IPS-18c (cell line): ENCODE measurements around the gene TRIP6.
A peak's percentile ranks its signal among the peaks of the same experiment; 100 is the strongest.

ENCODE experiments used
- H3K4me3 ChIP-seq: 2 replicates; pipeline ENCODE4 v1.7.0; 2013; ENCODE audit warnings: low read depth, mild to moderate bottlenecking, low read length, moderate library complexity; ENCODE audit not compliant: insufficient read depth
- H3K9me3 ChIP-seq: one replicate; pipeline ENCODE4 v1.6.1; 2013; ENCODE audit warnings: mild to moderate bottlenecking, low read length, moderate library complexity; ENCODE audit not compliant: control insufficient read depth, insufficient read depth

TRIP6 gene

GRCh38 chr7:100867040-100867775, at the start of gene TRIP6:
TRIP6 (plus strand) TSS chr7:100867387; CDS start chr7:100867498, 111 bp downstream.
- peak within 1 kb of the TSS; percentile 99 for H3K4me3 ChIP-seq
- H3K9me3 ChIP-seq = peaks cover 2% of the 10 kb centered on the region

GRCh38 chr7:100818366-100818765, 48.8 kb upstream of the TRIP6 start:
- H3K4me3 ChIP-seq = no peak overlapping the region

GRCh38 chr7:100818825-100819224, 48.4 kb upstream of the TRIP6 start:
- no peak overlapping the region for H3K4me3 ChIP-seq
- H3K9me3 ChIP-seq = no peaks in the 10 kb centered on the region

More at GRCh38 chr7:100818366-100818765, 48.8 kb upstream of the TRIP6 start:
- no peaks in the 10 kb centered on the region for H3K9me3 ChIP-seq

- no peak overlapping the region for H3K4me3 ChIP-seq
- H3K9me3 ChIP-seq = no peaks in the 10 kb centered on the region
Measured at GRCh38 chr7:100819586-100819985, 47.6 kb upstream of the TRIP6 start.

GRCh38 chr7:100822236-100823139, 44.7 kb upstream of the TRIP6 start:
- no peaks in the 10 kb centered on the region for H3K9me3 ChIP-seq
- H3K4me3 ChIP-seq = no peak overlapping the region

GRCh38 chr7:100823140-100823525, 44.1 kb upstream of the TRIP6 start:
- no peaks in the 10 kb centered on the region for H3K9me3 ChIP-seq
- no peak overlapping the region for H3K4me3 ChIP-seq

- Histone ChIP-seq H3K9me3 (no peaks in the 10 kb centered on the region), H3K4me3 (no peak overlapping the region)
Measured at GRCh38 chr7:100823534-100823933, 43.7 kb upstream of the TRIP6 start.

GRCh38 chr7:100824499-100825214, 42.5 kb upstream of the TRIP6 start:
- peak overlapping the region; percentile 94; the same call in 1 of the 2 replicates for H3K4me3 ChIP-seq
- H3K9me3 ChIP-seq = no peaks in the 10 kb centered on the region

- H3K9me3 ChIP-seq = no peaks in the 10 kb centered on the region
Measured at GRCh38 chr7:100825215-100825671, 41.9 kb upstream of the TRIP6 start.

GRCh38 chr7:100825751-100826513, 41.3 kb upstream of the TRIP6 start:
- peak overlapping the region; percentile 94 for H3K4me3 ChIP-seq
- H3K9me3 ChIP-seq = no peaks in the 10 kb centered on the region

More at GRCh38 chr7:100825215-100825671, 41.9 kb upstream of the TRIP6 start:
- H3K4me3 ChIP-seq = peak overlapping the region; percentile 94

- Histone ChIP-seq H3K9me3 (no peaks in the 10 kb centered on the region), H3K4me3 (peak overlapping the region; percentile 94)
Measured at GRCh38 chr7:100826514-100827329, 40.5 kb upstream of the TRIP6 start.

- Histone ChIP-seq H3K4me3 (peak within 1 kb of the TSS; percentile 94), H3K9me3 (no peaks in the 10 kb centered on the region)
Measured at GRCh38 chr7:100827330-100828226, 39.6 kb upstream of the TRIP6 start, which contains the start of gene EPHB4. EPHB4 (minus strand) TSS chr7:100827523; CDS start chr7:100827030, 493 bp downstream.

GRCh38 chr7:100829150-100829716, 38.0 kb upstream of the TRIP6 start:
- peak overlapping the region; percentile 9; the same call in 1 of the 2 replicates for H3K4me3 ChIP-seq
- no peaks in the 10 kb centered on the region for H3K9me3 ChIP-seq

- no peaks in the 10 kb centered on the region for H3K9me3 ChIP-seq
- H3K4me3 ChIP-seq = no peak overlapping the region
Measured at GRCh38 chr7:100830396-100830795, 36.8 kb upstream of the TRIP6 start.

GRCh38 chr7:100832281-100832633, 34.9 kb upstream of the TRIP6 start:
- no peak overlapping the region for H3K4me3 ChIP-seq
- H3K9me3 ChIP-seq = no peaks in the 10 kb centered on the region
